Neural cell (in vitro differentiated cells): ENCODE data around the gene GPC3. TPM values are rescaled to one million over a fixed set of nuclear protein-coding genes. Genes with fewer than 3 reads are reported as not detected.

ENCODE experiments used
- H2AFZ ChIP-seq: fragments of 200-600, 300-800 bp; sonication (generic), shearing (Covaris generic); 2 replicates; pipeline ENCODE4 v1.6.0; 2014; ENCODE audit warnings: low read depth, mild to moderate bottlenecking, antibody characterized with exemption, low read length, moderate library complexity
- H3F3A ChIP-seq: fragments of 200-600 bp; shearing (Covaris generic); 2 replicates; pipeline ENCODE4 v1.6.1; 2016; ENCODE audit warnings: mild to moderate bottlenecking, moderate library complexity, mixed read lengths, antibody characterized with exemption, low read length; ENCODE audit not compliant: insufficient read depth, poor library complexity, severe bottlenecking
- H3K27ac ChIP-seq: fragments of 200-600, 300-800 bp; sonication (generic), shearing (Covaris generic); 2 replicates; pipeline ENCODE4 v1.5.1; 2014; ENCODE audit warnings: mild to moderate bottlenecking, low read length, moderate library complexity
- H3K27me3 ChIP-seq: fragments of 300-800, 200-600 bp; sonication (generic), shearing (Covaris generic); 2 replicates; pipeline ENCODE4 v1.6.0; 2014; ENCODE audit warnings: mild to moderate bottlenecking, low read depth, low read length, moderate library complexity; ENCODE audit not compliant: insufficient read depth
- H3K36me3 ChIP-seq: fragments of 300-800, 200-600 bp; sonication (generic), shearing (Covaris generic); 2 replicates; pipeline ENCODE4 v1.5.1; 2014; ENCODE audit warnings: mild to moderate bottlenecking, antibody characterized with exemption, low read length, moderate library complexity; ENCODE audit not compliant: insufficient read depth
- H3K4me2 ChIP-seq: fragments of 300-800, 200-600 bp; sonication (generic), shearing (Covaris generic); 2 replicates; pipeline ENCODE4 v1.6.0; 2014; ENCODE audit warnings: mild to moderate bottlenecking, low read length
- H3K4me3 ChIP-seq: fragments of 300-800, 200-600 bp; sonication (generic), shearing (Covaris generic); 2 replicates; pipeline ENCODE4 v1.5.1; 2014; ENCODE audit warnings: mild to moderate bottlenecking, low read length, moderate library complexity
- H3K79me2 ChIP-seq: fragments of 200-600 bp; shearing (Covaris generic); replicated peaks from 2 replicates; pipeline ENCODE4 v1.6.0; 2014; ENCODE audit warnings: mild to moderate bottlenecking, low read length, moderate library complexity; ENCODE audit not compliant: insufficient read depth
- H3K9ac ChIP-seq: fragments of 300-800, 200-600 bp; sonication (generic), shearing (Covaris generic); 2 replicates; pipeline ENCODE4 v1.6.1; 2016; ENCODE audit warnings: mild to moderate bottlenecking, low read length, mixed read lengths
- H3K9me2 ChIP-seq: fragments of 200-600 bp; shearing (Covaris generic); 2 replicates; pipeline ENCODE4 v1.6.1; 2016; ENCODE audit warnings: mild to moderate bottlenecking, low read length, mixed read lengths; ENCODE audit not compliant: insufficient read depth
- H3K9me3 ChIP-seq: fragments of 200-600, 300-800 bp; sonication (generic), shearing (Covaris generic); 2 replicates; pipeline ENCODE4 v1.6.1; 2016; ENCODE audit warnings: mild to moderate bottlenecking, mixed run types, low read length, moderate library complexity, mixed read lengths
- H4K20me1 ChIP-seq: fragments of 200-600 bp; shearing (Covaris generic); 2 replicates; pipeline ENCODE4 v1.6.1; 2016; ENCODE audit warnings: mild to moderate bottlenecking, mixed run types; ENCODE audit not compliant: insufficient read depth
- EP300 ChIP-seq: fragments of 450-650 bp; conservative IDR thresholded peaks from 2 replicates; pipeline ENCODE4 v1.6.1; 2014; ENCODE audit warnings: antibody characterized with exemption, mild to moderate bottlenecking, moderate library complexity; ENCODE audit not compliant: poor library complexity, severe bottlenecking
- EZH2 ChIP-seq: fragments of 200-600, 300-800 bp; shearing (Covaris generic), sonication (generic); IDR thresholded peaks from 2 replicates; pipeline ENCODE4 v1.6.1; 2014; ENCODE audit warnings: antibody characterized with exemption, low read length, borderline replicate concordance, mild to moderate bottlenecking; ENCODE audit not compliant: insufficient read depth, poor library complexity, severe bottlenecking
- MXI1 ChIP-seq: fragments of 450-650 bp; conservative IDR thresholded peaks from 2 replicates; pipeline ENCODE4 v1.6.1; 2014; ENCODE audit warnings: antibody characterized with exemption, mild to moderate bottlenecking; ENCODE audit not compliant: poor library complexity, severe bottlenecking
- POLR2AphosphoS5 ChIP-seq: IDR thresholded peaks from 2 replicates; pipeline ENCODE4 v1.6.1; 2012
- RAD21 ChIP-seq: fragments of 450-650 bp; conservative IDR thresholded peaks from 2 replicates; pipeline ENCODE4 v1.6.1; 2014; ENCODE audit warnings: antibody characterized with exemption, mild to moderate bottlenecking, moderate library complexity
- REST ChIP-seq: IDR thresholded peaks from 2 replicates; pipeline ENCODE4 v1.6.1; 2012; ENCODE audit warnings: borderline replicate concordance
- SMC3 ChIP-seq: fragments of 450-650 bp; conservative IDR thresholded peaks from 2 replicates; pipeline ENCODE4 v1.6.1; 2014; ENCODE audit warnings: antibody characterized with exemption, mild to moderate bottlenecking, moderate library complexity; ENCODE audit not compliant: poor library complexity
- TAF1 ChIP-seq: IDR thresholded peaks from 2 replicates; pipeline ENCODE4 v1.6.1; 2012; ENCODE audit warnings: low read depth
- polyA plus RNA-seq: library from polyadenylated mRNA; depleted of rRNA; stranded (reverse); fragments of >200 nt; gene quantifications from 2 replicates; pipeline ENCODE4 v1.2.3, GENCODE V29; 2014
- TF ChIP-seq, protein P1 (sequence below): fragments of 450-650 bp; IDR thresholded peaks from 2 replicates; pipeline ENCODE4 v1.5.1; 2014; ENCODE audit warnings: antibody characterized with exemption, mild to moderate bottlenecking, moderate library complexity; ENCODE audit not compliant: poor library complexity, severe bottlenecking

The GPC3 gene
- polyA plus RNA-seq, 1 donor from 2014 or later, result 2.1 TPM

DNA sequence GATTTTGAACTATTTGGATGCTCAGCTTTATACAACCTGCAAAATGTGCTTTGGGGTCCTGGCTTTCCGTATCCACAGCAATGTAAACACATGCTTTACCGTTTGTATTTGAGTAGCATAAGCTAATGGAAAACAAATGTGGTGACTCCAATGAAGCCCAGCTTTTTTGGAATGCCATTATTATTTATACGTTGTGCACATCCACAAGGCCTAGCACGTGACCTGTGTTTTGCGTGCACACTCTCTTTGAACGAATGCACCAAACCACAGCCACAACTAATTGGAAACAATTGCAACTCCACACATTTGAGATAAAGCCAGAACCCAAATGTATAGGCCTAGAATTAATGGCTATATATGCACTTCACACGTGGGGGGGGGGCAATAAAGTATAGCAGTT is 380.6 kb downstream of the GPC3 start:
- H3F3A ChIP-seq, result no peaks in the 10 kb centered on the region
- no peak overlapping the region for H3K4me2 ChIP-seq
- no peak overlapping the region for H3K27ac ChIP-seq
- H3K4me3 ChIP-seq, result no peak overlapping the region
- TF ChIP-seq EP300 (no peak), EZH2 (no peak), RAD21 (no peak), SMC3 (no peak), MXI1 (no peak), REST (no peak), POLR2AphosphoS5 (no peak), TAF1 (no peak)
- TF ChIP-seq, protein P1, sequence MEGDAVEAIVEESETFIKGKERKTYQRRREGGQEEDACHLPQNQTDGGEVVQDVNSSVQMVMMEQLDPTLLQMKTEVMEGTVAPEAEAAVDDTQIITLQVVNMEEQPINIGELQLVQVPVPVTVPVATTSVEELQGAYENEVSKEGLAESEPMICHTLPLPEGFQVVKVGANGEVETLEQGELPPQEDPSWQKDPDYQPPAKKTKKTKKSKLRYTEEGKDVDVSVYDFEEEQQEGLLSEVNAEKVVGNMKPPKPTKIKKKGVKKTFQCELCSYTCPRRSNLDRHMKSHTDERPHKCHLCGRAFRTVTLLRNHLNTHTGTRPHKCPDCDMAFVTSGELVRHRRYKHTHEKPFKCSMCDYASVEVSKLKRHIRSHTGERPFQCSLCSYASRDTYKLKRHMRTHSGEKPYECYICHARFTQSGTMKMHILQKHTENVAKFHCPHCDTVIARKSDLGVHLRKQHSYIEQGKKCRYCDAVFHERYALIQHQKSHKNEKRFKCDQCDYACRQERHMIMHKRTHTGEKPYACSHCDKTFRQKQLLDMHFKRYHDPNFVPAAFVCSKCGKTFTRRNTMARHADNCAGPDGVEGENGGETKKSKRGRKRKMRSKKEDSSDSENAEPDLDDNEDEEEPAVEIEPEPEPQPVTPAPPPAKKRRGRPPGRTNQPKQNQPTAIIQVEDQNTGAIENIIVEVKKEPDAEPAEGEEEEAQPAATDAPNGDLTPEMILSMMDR, result no peak
- no peaks in the 10 kb centered on the region for H3K9me2 ChIP-seq
- H2AFZ ChIP-seq, result no peak overlapping the region
- no peak overlapping the region for H3K9ac ChIP-seq
- H3K36me3 ChIP-seq, result no peaks in the 10 kb centered on the region
- no peaks in the 10 kb centered on the region for H4K20me1 ChIP-seq
- no peaks in the 10 kb centered on the region for H3K79me2 ChIP-seq
- no peaks in the 10 kb centered on the region for H3K9me3 ChIP-seq
- no peaks in the 10 kb centered on the region for H3K27me3 ChIP-seq

GRCh38 chrX:133602881-133603280 is 382.5 kb downstream of the GPC3 start:
- H3K4me3 ChIP-seq, result no peak overlapping the region
- no peaks in the 10 kb centered on the region for H3K36me3 ChIP-seq
- TF ChIP-seq TAF1, result no peak
- no peak for TF ChIP-seq RAD21
- no peak for TF ChIP-seq REST
- no peak for TF ChIP-seq MXI1
- no peak for TF ChIP-seq EP300
- TF ChIP-seq, protein P1, result no peak
- TF ChIP-seq SMC3, result no peak
- no peaks in the 10 kb centered on the region for H4K20me1 ChIP-seq
- H3K27ac ChIP-seq, result no peak overlapping the region
- H3K9me2 ChIP-seq, result no peaks in the 10 kb centered on the region
- H3K27me3 ChIP-seq, result no peaks in the 10 kb centered on the region
- no peaks in the 10 kb centered on the region for H3K9me3 ChIP-seq
- H2AFZ ChIP-seq, result no peak overlapping the region
- H3K79me2 ChIP-seq, result no peaks in the 10 kb centered on the region
- H3K4me2 ChIP-seq, result no peak overlapping the region
- H3F3A ChIP-seq, result no peaks in the 10 kb centered on the region
- H3K9ac ChIP-seq, result no peak overlapping the region
